NCI-H2107 (cell line): ENCODE measurements around the gene CBFA2T3.
"Not testable (repeated sequence)": the region's sequence is repeated elsewhere in the genome, so short reads cannot be mapped to it uniquely, and the experiment has no call there.

Experiments
- DNase-seq: peaks from one replicate; lab custom pipeline; 2025; lab: John Stamatoyannopoulos, UW

Gene CBFA2T3

GRCh38 chr16:88922826-88923410 lies 54.1 kb downstream of the CBFA2T3 start:
- no peak for DNase-seq

GRCh38 chr16:88922114-88922825 lies 54.7 kb downstream of the CBFA2T3 start:
- DNase-seq = no peak

GRCh38 chr16:88921591-88921990 lies 55.4 kb downstream of the CBFA2T3 start:
- DNase-seq = no peak

GRCh38 chr16:88920618-88921590 lies 56.1 kb downstream of the CBFA2T3 start:
- no peak for DNase-seq

GRCh38 chr16:88919936-88920335 lies 57.1 kb downstream of the CBFA2T3 start:
- no peak for DNase-seq

- DNase-seq = not testable (repeated sequence)
These were observed 58.1 kb downstream of the CBFA2T3 start for GRCh38 chr16:88918896-88919295.

- no peak for DNase-seq
These were observed 58.9 kb downstream of the CBFA2T3 start for GRCh38 chr16:88917915-88918627.

- no peak for DNase-seq
These were observed 59.7 kb downstream of the CBFA2T3 start for GRCh38 chr16:88917146-88917914.

- no peak for DNase-seq
These were observed 61.2 kb downstream of the CBFA2T3 start for GRCh38 chr16:88915639-88916327.

- DNase-seq = no peak
These were observed 62.1 kb downstream of the CBFA2T3 start for GRCh38 chr16:88914750-88915368.

GRCh38 chr16:88913870-88914269 lies 63.1 kb downstream of the CBFA2T3 start:
- no peak for DNase-seq

- DNase-seq = no peak
These were observed 63.9 kb downstream of the CBFA2T3 start for GRCh38 chr16:88913001-88913612.

GRCh38 chr16:88912556-88912955 lies 64.5 kb downstream of the CBFA2T3 start:
- no peak for DNase-seq

- DNase-seq = no peak
These were observed 65.1 kb downstream of the CBFA2T3 start for GRCh38 chr16:88911946-88912310.

- no peak for DNase-seq
These were observed 65.7 kb downstream of the CBFA2T3 start for GRCh38 chr16:88911136-88911945.

GRCh38 chr16:88910284-88911135 lies 66.5 kb downstream of the CBFA2T3 start:
- no peak for DNase-seq

- no peak for DNase-seq
These were observed 67.4 kb downstream of the CBFA2T3 start for GRCh38 chr16:88909431-88910210.
